GM19372 (cell line): ENCODE results near the gene ADAMTS8.

Experiments used
- ATAC-seq: cut with Tn5 transposase; IDR thresholded peaks from one replicate; pipeline ENCODE4 v1.9.1; 2021; ENCODE audit warnings: mild to moderate bottlenecking, low read depth, moderate library complexity; ENCODE audit not compliant: unreplicated experiment

Gene ADAMTS8

DNA sequence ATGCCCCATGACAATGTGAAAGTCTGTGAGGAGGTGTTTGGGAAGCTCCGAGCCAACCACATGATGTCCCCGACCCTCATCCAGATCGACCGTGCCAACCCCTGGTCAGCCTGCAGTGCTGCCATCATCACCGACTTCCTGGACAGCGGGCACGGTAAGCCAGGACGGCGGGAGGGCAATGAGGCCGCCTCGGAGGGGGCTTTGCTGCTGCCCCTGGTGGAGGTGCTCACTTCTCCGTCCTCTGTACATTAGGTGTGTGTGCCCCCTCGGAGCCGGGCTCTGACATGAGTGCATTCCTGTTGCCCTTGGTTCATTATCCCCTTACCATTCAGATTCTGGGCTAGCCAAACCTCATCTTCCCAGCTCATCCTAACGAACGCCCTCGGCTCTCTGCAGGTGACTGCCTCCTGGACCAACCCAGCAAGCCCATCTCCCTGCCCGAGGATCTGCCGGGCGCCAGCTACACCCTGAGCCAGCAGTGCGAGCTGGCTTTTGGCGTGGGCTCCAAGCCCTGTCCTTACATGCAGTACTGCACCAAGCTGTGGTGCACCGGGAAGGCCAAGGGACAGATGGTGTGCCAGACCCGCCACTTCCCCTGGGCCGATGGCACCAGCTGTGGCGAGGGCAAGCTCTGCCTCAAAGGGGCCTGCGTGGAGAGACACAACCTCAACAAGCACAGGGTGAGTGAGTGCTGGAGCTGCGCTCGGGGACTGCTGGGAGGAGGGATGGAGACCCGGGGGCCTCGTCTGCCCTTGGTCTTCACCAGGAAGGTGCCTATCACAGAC, 33.9 kb upstream of the ADAMTS8 start:
- ATAC-seq: no peak

DNA sequence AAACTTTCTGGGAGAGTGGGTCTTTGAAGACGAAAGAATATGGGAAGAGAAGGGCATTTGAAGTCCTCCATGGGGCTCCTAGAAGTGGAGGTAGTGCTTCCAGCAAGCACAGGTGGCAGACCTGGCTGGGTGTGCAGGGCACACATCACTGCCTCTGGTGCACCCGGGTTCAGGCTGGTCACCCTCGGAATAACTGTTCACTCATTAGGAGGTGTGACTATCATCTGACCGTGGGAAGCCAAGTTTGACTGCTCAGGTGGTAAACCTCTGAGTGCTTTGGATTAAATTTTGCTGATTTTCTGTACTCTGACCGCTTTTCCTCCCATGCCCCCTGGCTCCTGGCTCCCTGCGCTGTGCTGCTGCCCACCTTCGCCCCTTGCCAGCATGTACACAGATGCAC, 31.1 kb upstream of the ADAMTS8 start:
- ATAC-seq: no peak

DNA sequence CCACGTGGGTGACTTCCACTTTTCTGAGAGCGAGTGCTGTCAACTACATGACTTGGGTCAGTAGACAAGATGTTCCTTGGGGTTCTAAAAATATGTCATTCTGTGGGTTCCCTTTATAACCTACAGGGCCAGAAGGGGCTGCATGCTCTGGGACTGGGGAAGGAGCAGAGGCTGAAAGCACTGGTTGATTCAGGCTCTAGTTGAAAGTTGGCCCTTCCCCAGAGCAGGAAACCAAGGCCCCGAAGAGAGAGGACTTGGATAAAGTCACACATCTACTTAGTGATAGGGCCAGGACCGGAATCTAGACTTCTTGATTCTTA, 30.0 kb upstream of the ADAMTS8 start:
- ATAC-seq: no peak

DNA sequence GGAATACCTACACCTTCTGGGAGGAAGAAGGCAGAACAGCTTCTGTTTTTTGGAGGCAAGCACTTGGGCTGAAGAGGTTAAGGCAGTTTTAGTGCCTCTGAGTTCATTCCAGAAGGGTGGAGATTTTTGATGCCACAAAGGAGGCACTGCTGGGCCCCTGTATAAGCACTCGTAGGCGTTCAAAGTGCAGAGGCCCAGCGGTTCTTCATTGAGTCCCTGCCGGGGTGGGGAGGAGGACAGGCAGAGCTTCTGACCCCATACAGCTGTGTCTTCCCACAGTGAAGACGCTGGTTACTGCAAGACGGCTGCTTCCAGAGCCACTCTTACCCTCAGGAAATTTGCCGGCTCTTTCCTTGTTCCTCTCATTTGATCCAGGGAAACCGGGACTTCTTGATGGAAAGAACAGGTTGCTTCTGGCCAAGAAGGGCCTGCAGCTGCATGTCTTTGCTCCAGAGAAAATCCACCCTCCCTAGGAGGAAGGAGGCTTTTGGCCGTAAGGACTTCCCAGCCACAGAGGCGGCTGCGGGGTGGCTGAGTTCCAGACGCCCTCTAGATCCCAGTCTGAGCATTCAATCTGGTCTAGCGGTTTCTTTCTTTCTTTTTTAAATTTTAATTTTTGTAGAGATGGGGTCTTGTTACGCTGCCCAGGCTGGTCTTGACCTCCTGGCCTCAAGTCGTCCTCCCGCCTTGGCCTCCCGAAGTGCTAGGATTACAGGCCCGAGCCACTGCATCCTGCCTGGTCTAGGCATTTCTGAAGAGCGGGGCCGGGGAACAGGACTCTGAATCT, 29.4 kb upstream of the ADAMTS8 start:
- no peak for ATAC-seq

DNA sequence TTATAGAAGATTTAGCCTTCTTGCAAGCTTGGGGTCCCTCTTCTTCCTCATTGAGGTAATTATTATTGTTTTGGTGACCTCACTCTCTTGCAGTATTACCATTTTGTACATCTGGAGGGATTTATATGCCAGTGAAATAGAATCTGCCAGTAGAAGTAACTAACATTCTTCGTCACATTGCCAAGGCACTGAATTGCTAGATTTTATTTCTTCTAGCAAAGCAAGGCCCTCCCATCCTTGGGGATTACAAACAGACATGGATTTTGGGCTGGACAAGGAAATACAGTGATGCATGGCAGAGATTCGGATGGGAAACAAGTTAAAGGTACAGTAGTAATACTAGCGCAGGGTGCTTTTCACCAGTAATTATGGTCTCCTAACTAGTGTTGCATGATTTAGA, 27.9 kb upstream of the ADAMTS8 start:
- no peak for ATAC-seq

DNA sequence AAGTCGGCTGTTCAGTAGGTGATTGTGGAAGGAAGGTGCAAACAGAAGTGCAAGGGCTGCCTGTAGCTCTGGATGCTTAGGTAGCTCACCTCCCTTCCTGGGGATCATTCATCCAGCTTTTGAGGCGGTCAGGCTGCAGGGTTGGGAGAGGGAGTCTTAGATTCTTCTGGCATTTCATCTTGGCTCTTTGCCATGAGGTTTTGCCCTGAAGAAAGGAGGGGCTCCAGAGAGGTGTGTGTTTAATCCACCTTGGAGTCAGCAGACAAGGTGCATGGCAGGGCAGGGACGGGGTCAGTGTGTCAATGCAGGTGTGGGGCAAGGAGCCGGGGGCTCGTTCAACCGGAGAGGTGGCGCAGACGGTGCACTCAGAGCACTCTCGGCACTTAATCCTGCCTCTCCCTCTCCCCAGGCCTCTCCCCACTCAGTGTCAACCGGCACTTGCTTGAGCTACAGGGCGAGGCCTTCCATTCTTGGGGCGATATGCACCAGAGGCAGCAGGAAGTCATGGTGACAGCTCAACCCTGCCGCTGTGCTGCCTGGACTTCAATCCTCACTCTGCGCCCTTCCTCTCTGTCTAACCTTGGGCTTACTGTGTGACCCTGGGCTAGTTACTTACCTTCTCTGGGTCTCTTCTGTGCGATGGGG, 27.2 kb upstream of the ADAMTS8 start:
- ATAC-seq: no peak

DNA sequence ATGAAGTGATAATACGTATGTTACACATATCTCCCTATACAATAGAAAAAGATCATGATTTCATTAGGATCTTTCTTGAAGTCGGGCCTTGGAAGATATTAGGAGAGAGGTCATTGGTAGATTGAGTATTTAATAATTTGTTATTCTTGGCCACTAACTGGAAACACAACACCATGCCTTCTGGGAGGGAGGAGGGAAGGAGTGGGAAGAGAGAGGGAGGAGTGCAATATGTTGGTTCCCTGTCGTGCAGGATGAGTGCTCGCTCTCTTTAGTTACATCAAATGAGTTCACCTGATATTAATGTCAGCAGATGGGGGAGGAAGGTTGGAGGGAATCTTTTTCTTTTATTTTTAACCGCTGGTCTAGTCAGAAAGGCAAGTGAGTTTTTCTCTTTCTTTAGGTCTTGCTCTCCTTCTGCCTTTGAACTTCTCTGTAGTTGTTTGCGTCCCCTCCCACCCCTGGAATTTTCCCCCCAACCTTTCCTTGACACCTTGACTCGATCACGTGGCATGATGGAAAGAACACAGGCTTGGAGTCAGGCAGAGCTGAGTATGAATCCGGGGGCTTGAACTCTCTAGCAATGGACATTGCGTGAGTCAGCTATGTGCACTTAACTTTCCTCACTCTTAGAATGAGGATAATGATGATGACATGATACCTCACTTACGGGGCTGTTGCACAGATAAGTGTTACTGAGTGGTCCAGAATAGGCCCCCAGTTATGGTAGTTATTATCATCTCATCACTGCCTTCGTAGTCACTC, 26.3 kb upstream of the ADAMTS8 start:
- ATAC-seq: no peak

DNA sequence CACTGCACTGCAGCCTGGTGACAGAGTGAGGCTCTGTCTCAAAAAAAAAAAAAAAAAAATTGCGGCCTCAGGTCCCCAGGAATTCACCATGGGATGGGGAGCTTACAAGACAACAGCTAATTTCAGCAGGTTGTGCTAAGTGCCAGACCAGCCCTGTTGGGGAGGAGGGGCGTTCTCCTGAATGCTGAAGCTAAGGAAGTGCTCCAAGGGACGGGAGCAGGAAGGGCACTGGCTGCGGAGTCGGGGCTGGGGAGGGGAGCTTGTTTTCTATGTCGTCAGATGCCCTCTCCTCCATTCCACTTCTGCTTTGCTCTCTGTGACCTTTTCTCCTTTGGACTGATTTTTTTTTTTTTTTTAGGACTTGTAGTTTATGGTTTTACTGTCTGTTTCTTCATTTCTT, 24.5 kb upstream of the ADAMTS8 start:
- ATAC-seq: no peak

DNA sequence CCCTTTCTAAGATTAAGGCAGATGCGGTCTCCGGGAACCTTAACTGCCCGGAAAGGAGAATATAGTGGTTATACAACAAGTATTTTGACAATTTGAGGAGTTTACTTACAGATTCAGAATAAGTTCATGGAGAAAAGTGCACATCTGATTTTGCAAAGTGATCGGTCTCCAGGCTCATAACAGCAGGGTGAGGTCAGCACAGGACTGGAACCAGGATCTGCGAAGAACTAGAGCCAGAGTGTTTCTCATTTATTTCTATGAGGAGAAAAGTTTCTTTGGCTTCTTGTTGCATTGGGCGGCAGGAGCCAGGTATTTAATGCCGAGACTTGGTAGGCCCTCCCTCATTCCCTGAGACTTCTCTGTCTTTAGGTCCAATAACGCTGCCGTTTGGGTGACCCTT, 23.8 kb upstream of the ADAMTS8 start:
- no peak for ATAC-seq

DNA sequence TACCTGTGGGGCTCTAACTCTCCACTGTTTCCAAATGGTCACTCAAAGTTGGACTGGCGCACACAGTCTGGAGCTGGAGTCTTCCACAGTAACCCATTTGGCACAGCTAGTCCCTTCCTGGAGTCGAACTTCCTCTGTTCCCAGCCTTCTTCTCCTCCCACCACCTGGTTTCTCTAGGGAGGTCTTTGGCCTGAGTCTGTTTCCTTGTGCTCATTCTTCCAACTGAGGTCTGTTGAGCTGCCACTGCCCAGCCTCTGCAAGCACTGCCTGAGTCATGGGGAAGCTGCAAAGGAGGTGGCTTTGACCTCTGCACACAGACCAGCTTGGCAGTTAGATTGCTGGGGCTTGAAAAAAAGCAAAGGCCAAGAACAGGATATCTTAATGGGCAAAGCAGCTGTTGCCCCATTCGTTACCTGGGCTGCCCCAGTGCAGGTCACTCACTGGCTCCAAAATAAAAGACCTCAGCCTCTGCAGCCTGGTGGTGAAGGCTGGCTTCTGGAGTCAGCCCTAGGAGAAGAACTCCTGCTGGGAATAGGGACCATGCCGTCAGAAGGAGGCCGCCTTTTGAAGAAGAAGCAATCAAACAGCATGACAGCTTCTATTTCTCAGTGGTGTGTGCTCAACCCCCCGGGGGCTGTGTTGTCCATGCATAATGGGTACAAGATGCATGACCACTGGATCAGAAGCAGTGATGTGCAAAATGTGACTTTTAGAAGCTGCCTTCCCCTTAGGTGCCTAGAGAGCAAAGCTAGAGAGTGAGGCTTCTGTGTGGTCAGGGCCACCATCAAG, 23.0 kb upstream of the ADAMTS8 start:
- ATAC-seq: no peak

DNA sequence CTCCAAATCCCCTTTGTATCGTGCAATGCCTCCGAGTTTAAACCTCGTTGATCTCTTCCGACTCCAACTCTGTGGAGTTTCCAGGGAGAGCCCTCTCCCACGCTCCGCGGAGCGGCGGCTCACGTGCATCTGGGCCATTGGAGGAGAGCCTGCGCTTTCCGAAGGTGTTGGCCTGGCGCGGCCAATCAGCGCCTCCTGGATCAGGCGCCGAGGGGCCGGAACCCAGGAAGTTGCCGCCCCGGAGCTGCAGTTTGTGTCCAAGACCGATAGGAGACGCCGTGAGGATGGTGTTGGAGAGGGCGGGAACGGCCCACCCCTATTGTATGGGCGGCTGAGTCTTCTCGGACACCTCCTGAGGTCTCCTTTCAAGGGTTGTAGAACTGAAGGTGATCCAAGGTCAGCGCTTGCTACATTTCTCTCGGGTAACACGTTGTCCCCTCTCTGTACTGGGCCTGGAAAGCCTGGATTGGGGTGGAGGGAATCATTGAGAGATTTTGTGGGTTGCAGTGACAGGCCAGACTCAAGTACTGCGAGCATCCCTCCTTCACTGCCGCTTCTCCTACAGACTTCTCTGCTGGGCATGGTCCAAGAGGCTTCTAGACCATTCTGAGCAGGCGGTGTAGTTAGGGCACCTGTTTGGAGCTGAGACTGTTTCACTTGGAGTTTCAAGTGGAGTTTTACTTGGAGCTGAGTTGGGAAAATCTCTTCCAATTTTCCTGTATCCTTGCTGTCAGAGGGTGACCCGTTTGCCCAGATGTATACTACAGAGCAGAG, 21.8 kb upstream of the ADAMTS8 start:
- ATAC-seq: no peak

DNA sequence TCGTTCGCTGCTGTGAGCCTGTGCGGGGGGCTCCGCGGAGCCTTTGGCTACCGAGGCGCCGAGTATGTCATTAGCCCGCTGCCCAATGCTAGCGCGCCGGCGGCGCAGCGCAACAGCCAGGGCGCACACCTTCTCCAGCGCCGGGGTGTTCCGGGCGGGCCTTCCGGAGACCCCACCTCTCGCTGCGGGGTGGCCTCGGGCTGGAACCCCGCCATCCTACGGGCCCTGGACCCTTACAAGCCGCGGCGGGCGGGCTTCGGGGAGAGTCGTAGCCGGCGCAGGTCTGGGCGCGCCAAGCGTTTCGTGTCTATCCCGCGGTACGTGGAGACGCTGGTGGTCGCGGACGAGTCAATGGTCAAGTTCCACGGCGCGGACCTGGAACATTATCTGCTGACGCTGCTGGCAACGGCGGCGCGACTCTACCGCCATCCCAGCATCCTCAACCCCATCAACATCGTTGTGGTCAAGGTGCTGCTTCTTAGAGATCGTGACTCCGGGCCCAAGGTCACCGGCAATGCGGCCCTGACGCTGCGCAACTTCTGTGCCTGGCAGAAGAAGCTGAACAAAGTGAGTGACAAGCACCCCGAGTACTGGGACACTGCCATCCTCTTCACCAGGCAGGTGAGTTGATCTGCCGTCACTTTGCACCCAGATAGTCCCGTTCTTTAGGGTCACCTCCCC, 21.0 kb upstream of the ADAMTS8 start:
- ATAC-seq: no peak

DNA sequence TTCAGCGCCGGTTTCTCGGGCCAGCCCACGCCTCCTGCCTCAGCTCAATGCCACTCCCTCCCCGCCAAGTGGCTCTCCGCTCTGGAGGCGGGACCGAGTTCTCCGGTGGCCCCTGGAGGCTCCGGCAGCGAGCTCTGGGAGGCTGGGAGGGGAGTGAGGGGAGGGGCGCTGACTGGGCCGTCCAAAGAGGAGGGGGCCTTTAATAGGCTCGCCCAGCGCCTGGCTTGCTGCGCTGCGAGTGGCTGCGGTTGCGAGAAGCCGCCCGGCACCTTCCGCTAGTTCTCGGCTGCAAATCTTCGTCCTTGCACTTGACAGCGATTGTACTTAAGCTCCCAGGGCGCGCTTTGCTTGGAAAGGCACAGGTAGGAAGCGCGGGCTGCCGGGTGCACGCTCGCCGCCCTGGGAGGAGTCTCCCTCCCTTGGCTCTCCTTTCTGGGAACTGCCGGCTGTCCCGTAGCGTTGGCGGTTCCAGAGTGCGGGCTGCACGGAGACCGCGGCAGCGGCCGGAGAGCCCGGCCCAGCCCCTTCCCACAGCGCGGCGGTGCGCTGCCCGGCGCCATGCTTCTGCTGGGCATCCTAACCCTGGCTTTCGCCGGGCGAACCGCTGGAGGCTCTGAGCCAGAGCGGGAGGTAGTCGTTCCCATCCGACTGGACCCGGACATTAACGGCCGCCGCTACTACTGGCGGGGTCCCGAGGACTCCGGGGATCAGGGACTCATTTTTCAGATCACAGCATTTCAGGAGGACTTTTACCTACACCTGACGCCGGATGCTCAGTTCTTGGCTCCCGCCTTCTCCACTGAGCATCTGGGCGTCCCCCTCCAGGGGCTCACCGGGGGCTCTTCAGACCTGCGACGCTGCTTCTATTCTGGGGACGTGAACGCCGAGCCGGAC, 20.3 kb upstream of the ADAMTS8 start, which contains the start of gene ADAMTS15:
ADAMTS15 (plus strand) TSS at position 230 of the 894 bp plus-strand sequence; CDS start at position 559, 329 bp downstream.
- ATAC-seq: peak; percentile 92

DNA sequence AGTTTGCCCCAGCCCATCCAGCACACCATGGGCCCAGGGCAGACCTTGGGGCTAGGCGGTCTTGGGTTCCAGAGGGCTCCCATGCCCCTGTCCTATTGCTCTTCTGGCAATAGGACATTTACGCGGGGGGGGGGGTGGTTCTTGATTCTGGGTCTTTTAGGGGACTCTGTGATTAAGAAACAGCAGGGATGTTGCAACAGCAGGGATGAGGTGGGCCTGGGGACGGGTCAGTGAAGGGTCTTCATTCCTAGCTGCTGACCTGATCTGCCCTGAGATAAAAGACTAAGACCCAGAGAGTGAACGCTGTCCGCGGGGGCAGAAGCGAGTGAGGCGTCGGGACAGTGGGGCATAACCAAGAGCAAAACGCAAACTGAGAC, 19.6 kb upstream of the ADAMTS8 start:
- ATAC-seq: no peak

DNA sequence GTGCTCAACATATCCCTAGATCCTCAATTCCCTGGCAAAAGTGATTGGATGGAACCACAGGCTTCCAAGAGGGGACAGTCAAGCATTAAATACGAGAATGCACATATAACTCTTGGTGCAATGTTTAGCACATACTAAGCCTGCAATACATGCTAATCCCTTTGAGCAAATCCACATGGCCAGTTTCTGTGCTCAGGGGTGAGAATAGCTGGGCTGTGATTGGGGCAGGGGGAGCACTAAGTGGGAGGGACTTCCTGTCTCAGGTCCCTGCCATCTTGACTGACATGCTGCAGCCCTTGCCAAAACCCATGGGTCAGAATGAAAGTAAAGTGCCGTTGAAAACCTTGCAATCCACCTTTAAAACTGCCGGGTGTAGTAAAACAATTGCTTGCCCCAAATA, 17.4 kb upstream of the ADAMTS8 start:
- no peak for ATAC-seq

DNA sequence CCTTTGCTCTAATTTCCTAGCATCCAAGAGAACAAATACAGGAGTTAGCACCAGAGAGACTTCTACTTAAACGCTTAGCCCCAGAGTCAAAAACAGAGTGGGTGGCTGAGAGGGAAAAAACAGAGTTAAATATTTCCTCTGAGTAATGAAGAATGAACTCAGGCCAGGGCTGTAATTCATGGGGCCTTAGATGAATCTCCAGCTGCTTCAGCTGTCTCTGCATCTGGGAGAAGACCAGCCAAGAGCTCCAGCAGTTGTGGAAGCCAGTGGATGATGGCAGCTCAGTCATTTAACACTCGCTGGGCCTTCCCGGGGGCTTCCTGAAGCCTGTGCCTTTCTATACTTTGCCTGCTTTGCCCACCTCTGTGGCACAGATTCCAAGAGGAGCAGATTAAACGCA, 14.3 kb upstream of the ADAMTS8 start:
- ATAC-seq: no peak

DNA sequence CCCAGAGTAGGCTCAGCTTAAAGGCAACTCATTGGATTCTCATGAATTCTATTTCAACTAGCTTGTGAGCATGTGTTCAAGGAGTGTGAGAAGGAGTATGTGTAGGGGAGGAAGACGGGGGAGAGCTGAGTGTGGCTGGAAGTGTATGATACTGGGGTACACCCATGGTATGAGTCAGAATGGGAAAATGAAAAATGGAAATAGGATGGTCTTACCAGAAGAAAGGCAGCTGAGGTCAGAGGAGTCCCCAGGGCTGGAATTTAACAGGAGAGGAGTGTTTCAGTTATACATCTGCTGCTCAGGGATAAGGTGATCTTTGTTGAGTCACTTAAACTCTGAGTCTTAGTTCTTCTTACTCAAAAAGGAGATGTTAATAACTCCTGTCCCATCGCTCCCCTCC, 13.3 kb upstream of the ADAMTS8 start:
- no peak for ATAC-seq

DNA sequence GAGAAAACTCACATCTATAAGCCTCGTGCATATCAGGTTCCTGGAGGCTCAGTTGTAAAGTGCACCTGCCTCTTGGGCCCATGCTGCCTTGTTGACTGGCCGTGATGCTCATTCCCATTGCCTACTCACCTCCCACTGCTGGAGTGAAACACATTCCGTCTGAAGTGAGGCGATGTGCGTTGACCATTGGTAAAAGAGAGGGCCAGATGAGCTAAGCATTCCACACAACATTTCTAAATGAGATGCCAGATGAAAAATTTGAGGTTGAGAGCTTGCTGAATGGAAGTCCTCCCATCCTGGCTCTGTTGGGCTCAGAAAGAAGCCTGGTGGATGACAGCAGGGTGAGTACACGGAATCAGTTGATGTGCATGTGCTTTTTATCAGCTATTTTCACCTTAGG, 11.5 kb upstream of the ADAMTS8 start:
- no peak for ATAC-seq
